Kidney (tissue), 14 donors: Measurements from ENCODE around the gene MAN2A1. TPM values are rescaled to one million over a fixed set of nuclear protein-coding genes. Genes with fewer than 3 reads are reported as not detected.

Experiments
- DNase-seq, 5 donors: peaks; one replicate each; pipeline ENCODE4 v3.0.0-alpha.2; 2013 to 2020
- FAIRE-seq: peaks from 2 replicates; lab custom pipeline; 2012; peaks lifted over from hg19 to GRCh38; lab: Jason Lieb, UNC
- H3K27ac ChIP-seq, 2 donors: one replicate each; pipeline ENCODE4 v1.7.0; 2013; ENCODE audit warnings: low read depth in 2 of 2, low read length in 2 of 2, inconsistent platforms in 1 of 2
- H3K27me3 ChIP-seq: one replicate; pipeline ENCODE4 v1.7.1; 2013; ENCODE audit warnings: low read length, inconsistent platforms; ENCODE audit not compliant: control insufficient read depth, insufficient read depth
- H3K36me3 ChIP-seq, 3 donors: one replicate each; pipeline versions ENCODE4 v1.7.0 to v1.7.1; 2013; ENCODE audit warnings: low read length in 3 of 3, control low read depth in 1 of 3, inconsistent platforms in 1 of 3; ENCODE audit not compliant: insufficient read depth in 3 of 3, control insufficient read depth in 2 of 3
- H3K4me1 ChIP-seq, 3 donors: one replicate each; pipeline versions ENCODE4 v1.7.0 to v1.7.1; 2013; ENCODE audit warnings: low read length in 3 of 3, inconsistent platforms in 1 of 3, low read depth in 1 of 3; ENCODE audit not compliant: control insufficient read depth in 2 of 3, insufficient read depth in 2 of 3
- H3K4me3 ChIP-seq, 3 donors: one replicate each; pipeline versions ENCODE4 v1.7.0 to v1.8.1; 2013; ENCODE audit warnings: low read length in 3 of 3, control low read depth in 1 of 3, inconsistent platforms in 1 of 3
- H3K9ac ChIP-seq, 3 donors: one replicate each; pipeline versions ENCODE4 v1.7.0 to v1.7.1; 2013; ENCODE audit warnings: low read length in 3 of 3, control low read depth in 1 of 3, inconsistent platforms in 1 of 3
- H3K9me3 ChIP-seq, 3 donors: one replicate each; pipeline versions ENCODE4 v1.7.0 to v1.7.1; 2013; ENCODE audit warnings: low read length in 3 of 3, control low read depth in 1 of 3, inconsistent platforms in 1 of 3; ENCODE audit not compliant: control insufficient read depth in 2 of 3, insufficient read depth in 1 of 3
- intact Hi-C: fragments of 100-400 bp; cut with DNase I; formaldehyde crosslinking; loops from one replicate; pipeline ENCODE4 v1.11.1; 2022
- polyA plus RNA-seq: library from polyadenylated mRNA; stranded (reverse); fragments of 350-450 nt; fragmentation: Illumina TruSeq; extraction: RNeasy Lipid Tissue Mini Kit (QIAGEN cat#74804); gene quantifications from one replicate; pipeline ENCODE4 v1.2.3, GENCODE V29; 2014; ENCODE audit warnings: low read depth, low replicate concordance; ENCODE audit not compliant: insufficient read depth
- total RNA-seq: library from RNA; stranded (reverse); fragmentation: NEBNext Ultra II Directional; extraction: Animal tissue kit (Norgen Biotek cat#: 25700); gene quantifications from one replicate; pipeline ENCODE4 v1.2.1, GENCODE V29; 2021
- TF ChIP-seq, protein P1 (sequence below): IDR thresholded peaks from 3 replicates; pipeline ENCODE4 v1.5.1; 2012; ENCODE audit warnings: mild to moderate bottlenecking, moderate library complexity, borderline replicate concordance; ENCODE audit not compliant: insufficient read depth; ENCODE audit errors: extremely low read depth
- donor health status: control.
- donor health status: control.
- donor health status: control.
- donor health status: control.
- donor health status: control.
- donor health status: DM: yes; HTN: yes; CAD: no.
- donor health status: Normal renal cell carcinoma (clear cell type).

The MAN2A1 gene
- total and polyA plus RNA-seq, 2 donors from 2014 or later = 12.7 to 69.9 TPM

GRCh38 chr5:109681763-109682162 lies 8.0 kb upstream of the MAN2A1 start:
- no peak for FAIRE-seq
- TF ChIP-seq, protein P1, sequence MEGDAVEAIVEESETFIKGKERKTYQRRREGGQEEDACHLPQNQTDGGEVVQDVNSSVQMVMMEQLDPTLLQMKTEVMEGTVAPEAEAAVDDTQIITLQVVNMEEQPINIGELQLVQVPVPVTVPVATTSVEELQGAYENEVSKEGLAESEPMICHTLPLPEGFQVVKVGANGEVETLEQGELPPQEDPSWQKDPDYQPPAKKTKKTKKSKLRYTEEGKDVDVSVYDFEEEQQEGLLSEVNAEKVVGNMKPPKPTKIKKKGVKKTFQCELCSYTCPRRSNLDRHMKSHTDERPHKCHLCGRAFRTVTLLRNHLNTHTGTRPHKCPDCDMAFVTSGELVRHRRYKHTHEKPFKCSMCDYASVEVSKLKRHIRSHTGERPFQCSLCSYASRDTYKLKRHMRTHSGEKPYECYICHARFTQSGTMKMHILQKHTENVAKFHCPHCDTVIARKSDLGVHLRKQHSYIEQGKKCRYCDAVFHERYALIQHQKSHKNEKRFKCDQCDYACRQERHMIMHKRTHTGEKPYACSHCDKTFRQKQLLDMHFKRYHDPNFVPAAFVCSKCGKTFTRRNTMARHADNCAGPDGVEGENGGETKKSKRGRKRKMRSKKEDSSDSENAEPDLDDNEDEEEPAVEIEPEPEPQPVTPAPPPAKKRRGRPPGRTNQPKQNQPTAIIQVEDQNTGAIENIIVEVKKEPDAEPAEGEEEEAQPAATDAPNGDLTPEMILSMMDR = no peak
- H3K4me1 ChIP-seq = no peaks in the 10 kb centered on the region
- no peaks in the 10 kb centered on the region for H3K9me3 ChIP-seq
- H3K36me3 ChIP-seq = no peaks in the 10 kb centered on the region
- no peak overlapping the region for H3K4me3 ChIP-seq
- no peak overlapping the region for H3K27ac ChIP-seq
- no peaks in the 10 kb centered on the region for H3K27me3 ChIP-seq
- intact Hi-C loops = no loop called here
- H3K9ac ChIP-seq = no peak overlapping the region
- no peak for DNase-seq

DNA sequence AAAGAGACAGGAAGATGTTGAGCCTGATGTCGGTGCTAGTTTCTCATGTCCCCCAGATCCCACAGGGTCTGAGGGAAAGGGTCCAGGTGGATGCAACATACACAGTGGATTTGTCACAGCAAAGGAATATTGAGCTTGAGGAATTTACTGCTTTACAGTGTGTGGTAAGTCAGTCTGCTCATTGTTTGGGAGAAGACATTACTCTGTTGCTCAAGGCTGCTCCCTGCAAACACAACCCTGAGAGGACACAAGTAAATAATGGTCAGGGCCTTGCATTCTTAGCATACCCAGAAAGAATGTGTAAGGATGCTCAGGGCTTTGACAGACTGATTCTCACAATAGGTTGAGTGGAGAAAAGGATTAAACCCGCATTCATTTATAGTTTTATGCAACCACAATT lies 7.3 kb upstream of the MAN2A1 start:
- intact Hi-C loops = no loop called here

GRCh38 chr5:109685916-109686315 lies 3.8 kb upstream of the MAN2A1 start:
- TF ChIP-seq, protein P1 = no peak
- Histone ChIP-seq H3K27me3 (no peaks in the 10 kb centered on the region), H3K9ac (no peak overlapping the region), H3K9me3 (peaks cover 0 to 3% (median 0%) of the 10 kb centered on the region in 3 donors), H3K27ac (no peak overlapping the region), H3K36me3 (no peaks in the 10 kb centered on the region), H3K4me1 (peaks cover 0 to 2% (median 0%) of the 10 kb centered on the region in 3 donors), H3K4me3 (no peak overlapping the region)
- intact Hi-C loops = no loop called here
- FAIRE-seq (no peak), DNase-seq (no peak)

More for the DNA sequence above, 7.3 kb upstream of the MAN2A1 start:
- TF ChIP-seq, protein P1 = no peak
- FAIRE-seq (no peak), DNase-seq (no peak)
- Histone ChIP-seq H3K4me3 (no peak overlapping the region), H3K27me3 (no peaks in the 10 kb centered on the region), H3K36me3 (no peaks in the 10 kb centered on the region), H3K4me1 (no peaks in the 10 kb centered on the region), H3K27ac (no peak overlapping the region), H3K9me3 (no peaks in the 10 kb centered on the region), H3K9ac (no peak overlapping the region)

DNA sequence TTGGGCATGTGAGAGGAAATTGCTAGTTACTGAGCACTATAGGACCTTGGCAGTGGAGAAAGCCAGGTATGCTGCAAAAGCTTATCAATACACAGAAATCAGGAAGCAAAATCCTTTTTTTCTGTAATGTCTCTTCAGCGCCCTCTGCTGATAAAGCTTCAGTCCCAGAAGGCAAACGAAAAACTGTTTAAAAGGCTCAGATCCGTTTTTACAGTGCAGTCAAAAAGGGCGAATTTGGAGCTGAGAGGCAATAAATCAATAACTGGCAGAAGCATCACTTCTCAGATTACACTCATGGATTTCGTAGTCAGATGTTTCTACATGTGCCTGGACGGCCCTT lies 1.1 kb upstream of the MAN2A1 start:
- H3K27ac ChIP-seq = peak overlapping the region; percentile 95 to 97
- no peaks in the 10 kb centered on the region for H3K27me3 ChIP-seq
- peak overlapping the region in 2 of 3 donors; percentile 26 to 70 for H3K9ac ChIP-seq
- peak in 1 of 5 donors; percentile 67 for DNase-seq
- TF ChIP-seq, protein P1 = peak; percentile 41
- no peaks in the 10 kb centered on the region for H3K36me3 ChIP-seq
- H3K4me1 ChIP-seq = peaks cover 0 to 11% (median 6%) of the 10 kb centered on the region in 3 donors
- no peak for FAIRE-seq
- peaks cover 0 to 3% (median 0%) of the 10 kb centered on the region in 3 donors for H3K9me3 ChIP-seq
- peak overlapping the region; percentile 71 to 79 (median 77) for H3K4me3 ChIP-seq
- intact Hi-C loops = no loop called here
